H9 (cell line): ENCODE measurements around the gene LAX1. TPM values are rescaled to one million over a fixed set of nuclear protein-coding genes. Genes with fewer than 3 reads are reported as not detected.

ENCODE experiments used
- DNase-seq: peaks from one replicate; pipeline ENCODE4 v3.0.0-alpha.2; 2017
- H2AFZ ChIP-seq: one replicate; pipeline ENCODE4 v1.6.1; 2013; ENCODE audit warnings: mild to moderate bottlenecking, low read length, control low read depth, moderate library complexity
- H2AK5ac ChIP-seq: 2 replicates; pipeline ENCODE4 v1.6.1; 2013; ENCODE audit warnings: low read length, control low read depth, mixed read lengths; ENCODE audit not compliant: insufficient read length
- H2BK120ac ChIP-seq: one replicate; pipeline ENCODE4 v1.6.1; 2013; ENCODE audit warnings: low read depth, mild to moderate bottlenecking, low read length, control low read depth, inconsistent platforms; ENCODE audit not compliant: poor library complexity, severe bottlenecking
- H2BK12ac ChIP-seq: 2 replicates; pipeline ENCODE4 v1.6.1; 2013; ENCODE audit warnings: low read length, control low read depth, mixed read lengths, low read depth; ENCODE audit not compliant: insufficient read length
- H2BK15ac ChIP-seq: 2 replicates; pipeline ENCODE4 v1.6.1; 2013; ENCODE audit warnings: low read depth, low read length, control low read depth
- H2BK20ac ChIP-seq: one replicate; pipeline ENCODE4 v1.6.1; 2013; ENCODE audit warnings: low read depth, mild to moderate bottlenecking, low read length, control low read depth, inconsistent platforms; ENCODE audit not compliant: poor library complexity, severe bottlenecking
- H2BK5ac ChIP-seq: 2 replicates; pipeline ENCODE4 v1.6.1; 2013; ENCODE audit warnings: low read length, control low read depth, mixed read lengths; ENCODE audit not compliant: insufficient read length
- H3K14ac ChIP-seq: 2 replicates; pipeline ENCODE4 v1.6.1; 2013; ENCODE audit warnings: low read length, control low read depth; ENCODE audit not compliant: insufficient read depth
- H3K18ac ChIP-seq: 2 replicates; pipeline ENCODE4 v1.6.1; 2013; ENCODE audit warnings: low read depth, mild to moderate bottlenecking, mixed read lengths, low read length, control low read depth; ENCODE audit not compliant: insufficient read length
- H3K23ac ChIP-seq: 2 replicates; pipeline ENCODE4 v1.6.1; 2013; ENCODE audit warnings: low read length, control low read depth, mixed read lengths, low read depth; ENCODE audit not compliant: insufficient read length
- H3K23me2 ChIP-seq: 2 replicates; pipeline ENCODE4 v1.6.1; 2013; ENCODE audit warnings: low read depth, mild to moderate bottlenecking, mixed read lengths, low read length, control low read depth; ENCODE audit not compliant: insufficient read length, poor library complexity, severe bottlenecking
- H3K27ac ChIP-seq: 2 replicates; pipeline ENCODE4 v1.5.1; 2013; ENCODE audit warnings: low read length, control low read depth, mixed read lengths, low read depth; ENCODE audit not compliant: insufficient read length
- H3K27me3 ChIP-seq: 2 replicates; pipeline ENCODE4 v1.6.1; 2013; ENCODE audit warnings: low read length, control low read depth, inconsistent platforms; ENCODE audit not compliant: insufficient read depth
- H3K4ac ChIP-seq: 2 replicates; pipeline ENCODE4 v1.6.1; 2013; ENCODE audit warnings: low read depth, mild to moderate bottlenecking, control low read depth, inconsistent platforms, low read length, moderate library complexity
- H3K4me1 ChIP-seq: 2 replicates; pipeline ENCODE4 v1.6.1; 2013; ENCODE audit warnings: low read length, control low read depth, inconsistent platforms; ENCODE audit not compliant: insufficient read depth
- H3K4me2 ChIP-seq: 2 replicates; pipeline ENCODE4 v1.6.1; 2013; ENCODE audit warnings: low read length, control low read depth, mixed read lengths; ENCODE audit not compliant: insufficient read length, insufficient read depth
- H3K56ac ChIP-seq: 2 replicates; pipeline ENCODE4 v1.6.1; 2013; ENCODE audit warnings: low read depth, mild to moderate bottlenecking, mixed read lengths, low read length, control low read depth; ENCODE audit not compliant: insufficient read length
- H3K79me1 ChIP-seq: 2 replicates; pipeline ENCODE4 v1.6.1; 2013; ENCODE audit warnings: low read depth, mild to moderate bottlenecking, moderate library complexity, low read length, control low read depth, inconsistent platforms; ENCODE audit not compliant: insufficient read depth, poor library complexity, severe bottlenecking
- H3K79me2 ChIP-seq: 2 replicates; pipeline ENCODE4 v1.6.1; 2013; ENCODE audit warnings: low read length, control low read depth, inconsistent platforms; ENCODE audit not compliant: insufficient read depth
- H3K9ac ChIP-seq: 2 replicates; pipeline ENCODE4 v1.6.1; 2013; ENCODE audit warnings: low read length, control low read depth, mixed read lengths; ENCODE audit not compliant: insufficient read length; ENCODE audit errors: extremely low read depth
- H3K9me3 ChIP-seq: one replicate; pipeline ENCODE4 v1.6.1; 2013; ENCODE audit warnings: low read depth, low read length, inconsistent platforms; ENCODE audit not compliant: control insufficient read depth
- H3T11ph ChIP-seq: one replicate; pipeline ENCODE4 v1.6.1; 2013; ENCODE audit warnings: mild to moderate bottlenecking, low read length, control low read depth, inconsistent platforms
- H4K20me1 ChIP-seq: one replicate; pipeline ENCODE4 v1.6.1; 2013; ENCODE audit not compliant: control insufficient read depth, insufficient read length, insufficient read depth
- H4K5ac ChIP-seq: 2 replicates; pipeline ENCODE4 v1.6.1; 2013; ENCODE audit warnings: low read depth, mild to moderate bottlenecking, mixed read lengths, low read length, control low read depth; ENCODE audit not compliant: insufficient read length
- H4K8ac ChIP-seq: replicated peaks from 2 replicates; pipeline ENCODE4 v1.6.1; 2013; ENCODE audit warnings: low read length, control low read depth, mixed read lengths, low read depth; ENCODE audit not compliant: insufficient read length
- H4K91ac ChIP-seq: 2 replicates; pipeline ENCODE4 v1.6.1; 2013; ENCODE audit warnings: low read depth, mild to moderate bottlenecking, moderate library complexity, mixed read lengths, low read length, control low read depth; ENCODE audit not compliant: insufficient read length
- H3K27ac Mint-ChIP-seq, 3 experiments: 2 replicates in 2 of 3; 3 replicates in 1 of 3; pipeline ENCODE4 v1.8.0; 2020 to 2021; ENCODE audit warnings: mixed read lengths in 3 of 3, mild to moderate bottlenecking in 1 of 3, moderate library complexity in 1 of 3
- H3K27me3 Mint-ChIP-seq: 2 replicates; pipeline ENCODE4 v1.8.0; 2021; ENCODE audit warnings: low read depth, mild to moderate bottlenecking, moderate library complexity, mixed read lengths
- H3K36me3 Mint-ChIP-seq, 3 experiments: 2 replicates in 2 of 3; 3 replicates in 1 of 3; pipeline ENCODE4 v1.8.0; 2020 to 2021; ENCODE audit warnings: low read depth in 3 of 3, mixed read lengths in 3 of 3; ENCODE audit not compliant: insufficient read depth in 1 of 3
- H3K4me1 Mint-ChIP-seq, 2 experiments: 2 replicates each; pipeline ENCODE4 v1.8.0; 2020; ENCODE audit warnings: mixed read lengths in 2 of 2
- H3K4me3 Mint-ChIP-seq, 2 experiments: 2 replicates in 1 of 2; 3 replicates in 1 of 2; pipeline ENCODE4 v1.8.0; 2020 to 2021; ENCODE audit warnings: mild to moderate bottlenecking in 2 of 2, mixed read lengths in 2 of 2, moderate library complexity in 1 of 2
- H3K9me3 Mint-ChIP-seq, 2 experiments: 2 replicates in 1 of 2; 3 replicates in 1 of 2; pipeline ENCODE4 v1.8.0; 2020; ENCODE audit warnings: mild to moderate bottlenecking in 2 of 2, mixed read lengths in 2 of 2, moderate library complexity in 1 of 2
- WGBS: extraction: QIAGEN DNeasy Blood & Tissue Kit; methylation state at CpG from one replicate; pipeline ENCODE4 v1.1.7; 2013; ENCODE audit warnings: missing lambda C conversion rate, low lambda C conversion rate, mixed read lengths; ENCODE audit not compliant: insufficient read length; ENCODE audit errors: extremely low coverage; 5-methylcytosine and 5-hydroxymethylcytosine counted together
- total RNA-seq: library from RNA; stranded (reverse); gene quantifications from 2 replicates; pipeline ENCODE4 v1.2.1, GENCODE V29; 2021
- TF ChIP-seq, protein P1 (sequence below): fragments of 200-600 bp; sonication (generic); conservative IDR thresholded peaks from 3 replicates; pipeline ENCODE4 v1.8.0; 2021; ENCODE audit warnings: antibody characterized with exemption, mild to moderate bottlenecking

The LAX1 gene
- total RNA-seq, 1 experiment from 2014 or later: not detected

DNA sequence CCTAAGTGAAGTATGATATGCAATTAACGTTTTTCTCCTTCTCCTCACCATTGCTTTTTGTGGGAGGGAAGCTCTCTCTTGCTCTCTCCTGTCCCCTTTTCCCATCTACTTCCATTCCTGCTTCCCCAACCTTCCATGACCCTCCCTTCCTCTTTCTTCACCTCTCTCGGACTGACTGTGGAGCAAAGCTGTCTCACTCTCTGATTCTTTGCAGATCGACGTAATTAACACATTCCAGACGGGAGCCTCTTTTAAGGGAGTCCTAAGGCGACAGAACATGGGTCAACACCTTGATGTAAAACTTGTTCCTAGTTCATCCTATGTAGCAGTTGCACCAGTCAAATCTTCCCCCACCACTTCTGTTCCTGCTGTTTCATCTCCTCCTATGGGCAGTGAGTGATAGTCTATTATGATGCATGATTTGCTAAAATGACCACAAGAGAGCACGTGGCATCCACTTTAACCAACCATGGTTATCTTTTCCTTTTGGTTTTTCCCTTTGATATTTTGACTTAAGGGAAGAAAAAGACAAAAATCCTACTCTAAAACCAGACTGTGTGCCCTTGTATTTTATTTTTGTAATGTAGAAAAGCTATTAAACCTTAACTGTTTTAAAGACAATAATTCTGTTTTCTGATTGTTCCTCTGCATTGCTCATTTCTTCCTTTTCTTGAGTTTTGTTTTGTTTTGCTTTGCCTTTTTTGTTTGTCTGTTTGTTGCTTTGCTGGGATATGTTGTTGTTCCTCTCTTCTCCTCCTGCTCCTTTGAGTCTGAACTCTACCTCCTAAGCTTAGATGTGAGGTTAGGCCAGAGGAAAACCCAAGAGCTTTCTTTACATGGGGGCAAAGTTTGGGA lies 31.7 kb upstream of the LAX1 start:
- no peak overlapping the region for H2BK5ac ChIP-seq
- H3K14ac ChIP-seq: no peak overlapping the region
- H3T11ph ChIP-seq: no peak overlapping the region
- Mint-ChIP-seq H3K36me3 (peaks cover 0 to 5% (median 0%) of the 10 kb centered on the region in 3 experiments; a peak in 3 of 7 replicates), H3K4me1 (peaks cover 7 to 12% of the 10 kb centered on the region in 2 experiments), H3K27me3 (peaks cover 2% of the 10 kb centered on the region; the same call in 1 of the 2 replicates), H3K27ac (peak overlapping the region in 1 of 3 experiments; percentile 6; a peak in 1 of 7 replicates), H3K9me3 (peaks cover 0 to 2% of the 10 kb centered on the region in 2 experiments; a peak in 1 of 5 replicates), H3K4me3 (no peak overlapping the region)
- H4K91ac ChIP-seq: no peak overlapping the region
- H4K20me1 ChIP-seq: no peaks in the 10 kb centered on the region
- no peaks in the 10 kb centered on the region for H3K79me1 ChIP-seq
- no peak overlapping the region for H3K27ac ChIP-seq
- DNase-seq: no peak
- WGBS: no CpG with 5 or more reads among the region's 7 CpGs
- no peak overlapping the region for H3K18ac ChIP-seq
- H3K23ac ChIP-seq: no peak overlapping the region
- no peaks in the 10 kb centered on the region for H3K23me2 ChIP-seq
- no peak overlapping the region for H2BK120ac ChIP-seq
- no peak overlapping the region for H4K5ac ChIP-seq
- H2AK5ac ChIP-seq: no peak overlapping the region
- H2BK20ac ChIP-seq: no peak overlapping the region
- H4K8ac ChIP-seq: no peak overlapping the region
- no peak overlapping the region for H3K4ac ChIP-seq
- H3K9me3 ChIP-seq: no peaks in the 10 kb centered on the region
- TF ChIP-seq, protein P1, sequence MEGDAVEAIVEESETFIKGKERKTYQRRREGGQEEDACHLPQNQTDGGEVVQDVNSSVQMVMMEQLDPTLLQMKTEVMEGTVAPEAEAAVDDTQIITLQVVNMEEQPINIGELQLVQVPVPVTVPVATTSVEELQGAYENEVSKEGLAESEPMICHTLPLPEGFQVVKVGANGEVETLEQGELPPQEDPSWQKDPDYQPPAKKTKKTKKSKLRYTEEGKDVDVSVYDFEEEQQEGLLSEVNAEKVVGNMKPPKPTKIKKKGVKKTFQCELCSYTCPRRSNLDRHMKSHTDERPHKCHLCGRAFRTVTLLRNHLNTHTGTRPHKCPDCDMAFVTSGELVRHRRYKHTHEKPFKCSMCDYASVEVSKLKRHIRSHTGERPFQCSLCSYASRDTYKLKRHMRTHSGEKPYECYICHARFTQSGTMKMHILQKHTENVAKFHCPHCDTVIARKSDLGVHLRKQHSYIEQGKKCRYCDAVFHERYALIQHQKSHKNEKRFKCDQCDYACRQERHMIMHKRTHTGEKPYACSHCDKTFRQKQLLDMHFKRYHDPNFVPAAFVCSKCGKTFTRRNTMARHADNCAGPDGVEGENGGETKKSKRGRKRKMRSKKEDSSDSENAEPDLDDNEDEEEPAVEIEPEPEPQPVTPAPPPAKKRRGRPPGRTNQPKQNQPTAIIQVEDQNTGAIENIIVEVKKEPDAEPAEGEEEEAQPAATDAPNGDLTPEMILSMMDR: no peak
- no peak overlapping the region for H2AFZ ChIP-seq
- no peak overlapping the region for H2BK15ac ChIP-seq
- no peaks in the 10 kb centered on the region for H3K79me2 ChIP-seq
- peaks cover 4% of the 10 kb centered on the region; the same call in 1 of the 2 replicates for H3K4me1 ChIP-seq
- no peaks in the 10 kb centered on the region for H3K27me3 ChIP-seq
- no peak overlapping the region for H3K9ac ChIP-seq
- no peak overlapping the region for H3K4me2 ChIP-seq
- no peak overlapping the region for H2BK12ac ChIP-seq
- no peak overlapping the region for H3K56ac ChIP-seq
